SU-DHL-6 (cell line): Measurements from ENCODE around the gene ANO2.

Experiments used
- CTCF ChIP-seq: fragments of 200-600 bp; sonication (generic); IDR thresholded peaks from one replicate; pipeline ENCODE4 v1.5.1; 2017; ENCODE audit warnings: antibody characterized with exemption, mild to moderate bottlenecking, low read length, moderate library complexity; ENCODE audit not compliant: insufficient read depth, poor library complexity, severe bottlenecking
- EZH2phosphoT487 ChIP-seq: fragments of 200-600 bp; sonication (generic), shearing (Covaris generic); conservative IDR thresholded peaks from 2 replicates; pipeline ENCODE4 v1.6.1; 2018; ENCODE audit warnings: mild to moderate bottlenecking, antibody characterized with exemption, low read length, moderate library complexity, mixed read lengths

- TF ChIP-seq CTCF (no peak), EZH2phosphoT487 (no peak)
These were observed 371.7 kb downstream of the ANO2 start for GRCh38 chr12:5573390-5573789.
